Vagina (tissue), 2 donors: ENCODE measurements around the gene MCIDAS.

ENCODE experiments used
- CTCF ChIP-seq, 3 experiments: fragments of 450-650 bp in 2 of 3; fragments of 200-600 bp in 1 of 3; sonication (generic) in 1 of 3; IDR thresholded peaks; one replicate each; pipeline ENCODE4 v1.5.1; 2017 to 2019; ENCODE audit warnings: antibody characterized with exemption in 3 of 3, mild to moderate bottlenecking in 2 of 3, moderate library complexity in 2 of 3
- POLR2AphosphoS5 ChIP-seq, 2 donors: sonication (generic); formaldehyde crosslinking; IDR thresholded peaks; one replicate each; pipeline ENCODE4 v1.9.0; 2017; ENCODE audit warnings: antibody characterized with exemption in 2 of 2, mild to moderate bottlenecking in 2 of 2, low read depth in 1 of 2; ENCODE audit not compliant: insufficient read depth in 1 of 2

- no peak for TF ChIP-seq CTCF (IDR thresholded peaks at IDR 0.05)
- TF ChIP-seq POLR2AphosphoS5 (IDR thresholded peaks at IDR 0.05; ENCODE audit: insufficient read depth in 1 of 2, low read depth in 1 of 2): no peak
These were observed 4.8 kb downstream of the MCIDAS start for GRCh38 chr5:55222092-55222984.
